NT2/D1 (cell line): ENCODE data around the gene KLK14.

Source experiments
- SUZ12 ChIP-seq: IDR thresholded peaks from 2 replicates; pipeline ENCODE4 v1.6.1; 2011; ENCODE audit not compliant: insufficient read length, insufficient read depth; ENCODE audit errors: extremely low read depth
- YY1 ChIP-seq: IDR thresholded peaks from 2 replicates; pipeline ENCODE4 v1.6.1; 2011; ENCODE audit not compliant: insufficient read length, insufficient read depth
- ZNF274 ChIP-seq: IDR thresholded peaks from 2 replicates; pipeline ENCODE4 v1.6.1; 2011; ENCODE audit warnings: mild to moderate bottlenecking, low read depth, low read length

DNA sequence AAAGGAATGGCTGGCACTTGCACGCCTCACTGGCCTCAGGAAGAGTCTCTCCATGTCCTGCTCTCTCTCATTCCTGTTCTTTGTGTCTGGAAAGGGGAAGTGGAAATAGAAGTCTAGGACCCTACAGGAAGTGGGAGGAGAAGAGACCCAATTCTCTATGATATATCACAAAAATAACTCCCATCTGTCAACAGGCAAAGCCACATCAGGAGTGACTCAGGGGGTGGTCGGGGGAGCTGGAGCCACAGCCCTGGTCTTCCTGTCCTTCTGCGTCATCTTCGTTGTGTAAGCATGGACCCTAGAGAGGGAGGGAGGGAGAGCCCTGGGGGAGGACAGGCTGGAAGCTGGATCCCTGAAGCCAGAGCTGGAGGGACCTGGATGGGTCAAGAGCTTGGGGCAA lies 45.1 kb upstream of the KLK14 start:
- TF ChIP-seq YY1: no peak
- no peak for TF ChIP-seq SUZ12
- no peak for TF ChIP-seq ZNF274
